SK-N-SH treated with all-trans-retinoic acid at 6 μM for 48 hours (cell line): ENCODE data around the gene MIB2.

ENCODE experiments used
- ATAC-seq: fragments of 200-7000 bp; cut with Tn5 transposase; 3 replicates; pipeline ENCODE4 v1.9.1; 2020; ENCODE audit warnings: mild to moderate bottlenecking, moderate library complexity
- ARNTL ChIP-seq: fragments of 450-650 bp; formaldehyde crosslinking; IDR thresholded peaks from 2 replicates; pipeline ENCODE4 v1.5.0; 2020; ENCODE audit warnings: low read depth, mild to moderate bottlenecking, moderate library complexity, borderline replicate concordance
- BACH2 ChIP-seq: fragments of 250-450 bp; sonication (Bioruptor Pico); IDR thresholded peaks from 2 replicates; pipeline ENCODE4 v1.9.0; 2021; ENCODE audit warnings: mild to moderate bottlenecking, borderline replicate concordance
- CREB5 ChIP-seq: fragments of 250-450 bp; sonication (Bioruptor Pico); IDR thresholded peaks from 2 replicates; pipeline ENCODE4 v1.5.1; 2020; ENCODE audit warnings: low read depth, mild to moderate bottlenecking, moderate library complexity
- CSDC2 ChIP-seq: fragments of 250-450 bp; sonication (Bioruptor Pico); IDR thresholded peaks from 2 replicates; pipeline ENCODE4 v1.5.0; 2020; ENCODE audit warnings: mild to moderate bottlenecking, moderate library complexity
- ESRRG ChIP-seq: fragments of 250-450 bp; sonication (Bioruptor Pico); IDR thresholded peaks from 2 replicates; pipeline ENCODE4 v1.6.1; 2021; ENCODE audit warnings: mild to moderate bottlenecking
- GLIS3 ChIP-seq: fragments of 250-450 bp; sonication (Bioruptor Pico); IDR thresholded peaks from 2 replicates; pipeline ENCODE4 v1.5.0; 2020; ENCODE audit warnings: mild to moderate bottlenecking, moderate library complexity
- POU6F1 ChIP-seq: fragments of 250-450 bp; sonication (Bioruptor Pico); IDR thresholded peaks from 2 replicates; pipeline ENCODE4 v1.8.0; 2021; ENCODE audit warnings: low read depth, mild to moderate bottlenecking, moderate library complexity, borderline replicate concordance
- PPARA ChIP-seq: fragments of 250-450 bp; sonication (Bioruptor Pico); IDR thresholded peaks from 2 replicates; pipeline ENCODE4 v1.5.0; 2020; ENCODE audit warnings: mild to moderate bottlenecking, borderline replicate concordance
- RARB ChIP-seq: fragments of 250-450 bp; sonication (Bioruptor Pico); IDR thresholded peaks from 2 replicates; pipeline ENCODE4 v1.8.0; 2021; ENCODE audit warnings: mild to moderate bottlenecking, moderate library complexity
- TCF4 ChIP-seq: fragments of 250-450 bp; sonication (Bioruptor Pico); IDR thresholded peaks from 2 replicates; pipeline ENCODE4 v1.8.0; 2021; ENCODE audit warnings: mild to moderate bottlenecking, moderate library complexity, borderline replicate concordance
- TSHZ2 ChIP-seq: fragments of 250-450 bp; sonication (Bioruptor Pico); IDR thresholded peaks from 2 replicates; pipeline ENCODE4 v1.5.0; 2020; ENCODE audit warnings: mild to moderate bottlenecking, moderate library complexity
- ZC3H10 ChIP-seq: fragments of 250-450 bp; sonication (Bioruptor Pico); IDR thresholded peaks from 2 replicates; pipeline ENCODE4 v1.5.1; 2021; ENCODE audit warnings: mild to moderate bottlenecking, moderate library complexity
- ZFP3 ChIP-seq: fragments of 250-450 bp; sonication (Bioruptor Pico); IDR thresholded peaks from 2 replicates; pipeline ENCODE4 v1.5.0; 2020; ENCODE audit warnings: mild to moderate bottlenecking, moderate library complexity
- ZFP30 ChIP-seq: fragments of 450-650 bp; formaldehyde crosslinking; IDR thresholded peaks from 2 replicates; pipeline ENCODE4 v1.5.0; 2022; ENCODE audit warnings: mild to moderate bottlenecking, moderate library complexity
- ZNF8 ChIP-seq: fragments of 450-650 bp; formaldehyde crosslinking; IDR thresholded peaks from 2 replicates; pipeline ENCODE4 v1.5.0; 2020; ENCODE audit warnings: mild to moderate bottlenecking, moderate library complexity

The MIB2 gene

GRCh38 chr1:1619917-1620361, 4.6 kb downstream of the MIB2 start:
- TF ChIP-seq POU6F1 (CRISPR knock-in tag): no peak
- no peak for TF ChIP-seq ZNF8 (CRISPR knock-in tag)
- no peak for ATAC-seq

- TF ChIP-seq ZFP30 (CRISPR knock-in tag): no peak
- TF ChIP-seq ESRRG: no peak
- no peak for TF ChIP-seq CREB5 (CRISPR knock-in tag)
- TF ChIP-seq TSHZ2 (CRISPR knock-in tag): no peak
- TF ChIP-seq, all 23 proteins: peak for 0
- no peak for ATAC-seq
Observed at GRCh38 chr1:1620433-1621139, 5.3 kb downstream of the MIB2 start.

GRCh38 chr1:1621173-1622009, 6.1 kb downstream of the MIB2 start:
- no peak for ATAC-seq
- TF ChIP-seq ZNF8 (CRISPR knock-in tag): no peak
- no peak for TF ChIP-seq ZFP30 (CRISPR knock-in tag)
- no peak for TF ChIP-seq POU6F1 (CRISPR knock-in tag)
- no peak for TF ChIP-seq ZFP3 (CRISPR knock-in tag)
- no peak for TF ChIP-seq RARB (CRISPR knock-in tag)
- TF ChIP-seq TCF4 (CRISPR knock-in tag): no peak
- TF ChIP-seq ESRRG: no peak
- no peak for TF ChIP-seq ZC3H10 (CRISPR knock-in tag)
- no peak for TF ChIP-seq PPARA
- no peak for TF ChIP-seq GLIS3
- no peak for TF ChIP-seq BACH2 (CRISPR knock-in tag)
- no peak for TF ChIP-seq ARNTL (CRISPR knock-in tag)
- TF ChIP-seq, all 23 proteins: peak for 0

GRCh38 chr1:1622010-1622787, 6.9 kb downstream of the MIB2 start:
- TF ChIP-seq CSDC2 (CRISPR knock-in tag) (no peak), CREB5 (CRISPR knock-in tag) (no peak), TSHZ2 (CRISPR knock-in tag) (no peak), ESRRG (no peak)
- no peak for ATAC-seq
